ENCODE data around the gene ZKSCAN5. TPM values are rescaled to one million over a fixed set of nuclear protein-coding genes. Genes with fewer than 3 reads are reported as not detected.

ZKSCAN5 gene
- total and polyA plus RNA-seq, 2 donors (not counting 3 experiments of a cell fraction or from before 2014, with no cell fraction given): 4.3 to 9.7 TPM

DNA sequence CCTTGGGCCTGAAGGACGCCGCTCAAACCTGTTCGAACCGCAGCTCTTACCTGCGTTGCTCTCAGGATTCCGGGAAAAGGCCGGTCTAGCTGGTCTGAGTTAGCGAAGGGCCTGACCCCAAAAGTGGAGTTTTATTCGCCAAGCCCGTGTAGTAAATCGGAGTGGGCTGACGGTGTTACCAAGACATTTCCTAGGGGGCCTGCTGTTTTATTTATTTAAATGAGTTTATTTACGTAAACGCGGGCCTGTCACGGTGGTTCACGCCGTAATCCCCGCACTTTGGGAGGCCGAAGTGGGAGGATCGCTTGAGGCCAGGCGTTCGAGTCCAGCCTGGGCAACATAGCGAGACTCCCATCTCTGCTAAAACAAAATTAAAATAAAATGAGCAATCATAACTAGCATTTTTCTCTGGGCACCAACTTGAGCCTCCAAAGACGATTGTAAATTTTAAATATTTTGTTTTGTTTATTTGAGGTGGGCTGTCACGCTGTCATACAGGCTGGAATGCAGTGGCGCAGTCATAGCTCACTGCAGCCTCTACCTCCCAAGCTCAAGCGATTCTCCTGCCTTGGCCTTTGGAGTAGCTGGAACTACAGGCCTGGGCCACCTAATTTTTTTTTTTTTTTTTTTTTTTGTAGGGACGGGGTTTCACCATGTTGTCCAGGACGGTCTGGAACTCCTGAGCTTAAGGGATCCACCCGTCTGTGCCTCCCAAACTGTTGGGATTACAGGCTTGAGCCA lies 54.9 kb downstream of the ZKSCAN5 start:
- intact Hi-C loops (cut with micrococcal nuclease): loop anchor here (2.0 kb wide), 1 partner anchor 57 kb away; the partner anchor contains the start of gene ZSCAN25
- FAIRE-seq: peak; percentile 40
- peaks cover 4 to 16% of the 10 kb centered on the region in 2 experiments for H3K36me3 ChIP-seq (ENCODE audit: control insufficient read depth in 2 of 2, extremely low read depth in 1 of 2, insufficient read depth in 2 of 2, low read length in 2 of 2)
- peak overlapping the region; percentile 91 for H3K9ac ChIP-seq (replicated peaks; ENCODE audit: extremely low read depth, insufficient read depth, low read length)
- dilution Hi-C loops (cut with MboI; ENCODE audit: extremely low pct_ligation_motif_present, low sequenced_read_pairs): no loop called here
- no peak for DNase-seq (ENCODE audit: low read depth, low spot score)
- H4K20me1 ChIP-seq (replicated peaks; ENCODE audit: control insufficient read depth, extremely low read depth, insufficient read depth, low read length): no peaks in the 10 kb centered on the region
- H3K27ac ChIP-seq (ENCODE audit: insufficient read depth, low read depth, low read length): peak overlapping the region; percentile 73
- H3K9me1 ChIP-seq (replicated peaks; ENCODE audit: control insufficient read depth, extremely low read depth, insufficient read depth, low read length): no peaks in the 10 kb centered on the region
- TSS peak; percentile 11 for BruUV-seq (replicated peaks)
- no peak for TF ChIP-seq JUN (IDR thresholded peaks at IDR 0.05; ENCODE audit: borderline replicate concordance, insufficient read depth, insufficient read length, low read depth)
- no peak for TF ChIP-seq FOS (IDR thresholded peaks at IDR 0.05; ENCODE audit: borderline replicate concordance, insufficient read depth, low read length)
- TF ChIP-seq POLR2A (IDR thresholded peaks at IDR 0.05; ENCODE audit: low read depth, low read length): no peak
- TF ChIP-seq POLR2AphosphoS5 (IDR thresholded peaks at IDR 0.05; ENCODE audit: insufficient read depth, low read depth, low read length): no peak
- TF ChIP-seq MAX (IDR thresholded peaks at IDR 0.05; ENCODE audit: insufficient read depth, insufficient read length): no peak
- TF ChIP-seq EZH2 (IDR thresholded peaks at IDR 0.05; ENCODE audit: borderline replicate concordance, low read depth, low read length, severe bottlenecking): no peak
- TF ChIP-seq GATA2 (IDR thresholded peaks at IDR 0.05; ENCODE audit: insufficient read depth, insufficient read length, low read depth, low read length): no peak
- TF ChIP-seq, protein P1, sequence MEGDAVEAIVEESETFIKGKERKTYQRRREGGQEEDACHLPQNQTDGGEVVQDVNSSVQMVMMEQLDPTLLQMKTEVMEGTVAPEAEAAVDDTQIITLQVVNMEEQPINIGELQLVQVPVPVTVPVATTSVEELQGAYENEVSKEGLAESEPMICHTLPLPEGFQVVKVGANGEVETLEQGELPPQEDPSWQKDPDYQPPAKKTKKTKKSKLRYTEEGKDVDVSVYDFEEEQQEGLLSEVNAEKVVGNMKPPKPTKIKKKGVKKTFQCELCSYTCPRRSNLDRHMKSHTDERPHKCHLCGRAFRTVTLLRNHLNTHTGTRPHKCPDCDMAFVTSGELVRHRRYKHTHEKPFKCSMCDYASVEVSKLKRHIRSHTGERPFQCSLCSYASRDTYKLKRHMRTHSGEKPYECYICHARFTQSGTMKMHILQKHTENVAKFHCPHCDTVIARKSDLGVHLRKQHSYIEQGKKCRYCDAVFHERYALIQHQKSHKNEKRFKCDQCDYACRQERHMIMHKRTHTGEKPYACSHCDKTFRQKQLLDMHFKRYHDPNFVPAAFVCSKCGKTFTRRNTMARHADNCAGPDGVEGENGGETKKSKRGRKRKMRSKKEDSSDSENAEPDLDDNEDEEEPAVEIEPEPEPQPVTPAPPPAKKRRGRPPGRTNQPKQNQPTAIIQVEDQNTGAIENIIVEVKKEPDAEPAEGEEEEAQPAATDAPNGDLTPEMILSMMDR (IDR thresholded peaks at IDR 0.05; ENCODE audit: extremely low read depth in 1 of 2, insufficient read depth in 1 of 2, low read depth in 1 of 2, low read length in 2 of 2): no peak
- TF ChIP-seq MYC (IDR thresholded peaks at IDR 0.05; ENCODE audit: low read depth, low read length): no peak
- POLR2A ChIA-PET: interaction anchor here (1.2 kb wide), 1 partner anchor 62 kb away, joined by 3 read pairs; no protein-coding TSS in a partner anchor
- peaks cover 13% of the 10 kb centered on the region for H3K79me2 ChIP-seq (ENCODE audit: control insufficient read depth, insufficient read depth, low read length)
- H3K4me1 ChIP-seq (ENCODE audit: control insufficient read depth, extremely low read depth, insufficient read depth, low read length): peaks cover 20% of the 10 kb centered on the region
- CTCF ChIA-PET: interaction anchor here (1.4 to 2.3 kb wide), 2 partner anchors 55 to 57 kb away, joined by 3 to 6 read pairs; partner anchors contain the start of genes ZKSCAN5 and ZSCAN25
- H3K4me3 ChIP-seq (replicated peaks in 1 of 3; ENCODE audit: insufficient read depth in 1 of 3, low read depth in 1 of 3, low read length in 3 of 3): peak overlapping the region; percentile 80 to 86 (median 84)
- peak overlapping the region; percentile 87 for H2AFZ ChIP-seq (ENCODE audit: low read depth, low read length)
- H3K9me3 ChIP-seq (replicated peaks; ENCODE audit: control insufficient read depth, insufficient read depth, low read length): no peaks in the 10 kb centered on the region
- peak overlapping the region; percentile 83 for H3K4me2 ChIP-seq (ENCODE audit: insufficient read depth, low read length)
- no peaks in the 10 kb centered on the region for H3K27me3 ChIP-seq (ENCODE audit: control insufficient read depth in 2 of 2, insufficient read depth in 2 of 2, low read length in 2 of 2)

Measured in endothelial cell of umbilical vein (primary cell).